GM19372 (cell line): ENCODE measurements around the gene ZNF431.
A peak's percentile ranks its signal among the peaks of the same experiment; 100 is the strongest.
"Not testable (repeated sequence)": the region's sequence is repeated elsewhere in the genome, so short reads cannot be mapped to it uniquely, and the experiment has no call there.

Source experiments
- ATAC-seq: cut with Tn5 transposase; IDR thresholded peaks from one replicate; pipeline ENCODE4 v1.9.1; 2021; ENCODE audit warnings: mild to moderate bottlenecking, low read depth, moderate library complexity; ENCODE audit not compliant: unreplicated experiment

The ZNF431 gene

GRCh38 chr19:21141787-21142464, at the start of gene ZNF431:
ZNF431 (plus strand) TSS chr19:21142040; CDS start chr19:21142184, 144 bp downstream.
- peak; percentile 97 for ATAC-seq

GRCh38 chr19:21092109-21092508, 49.7 kb upstream of the ZNF431 start:
- no peak for ATAC-seq

DNA sequence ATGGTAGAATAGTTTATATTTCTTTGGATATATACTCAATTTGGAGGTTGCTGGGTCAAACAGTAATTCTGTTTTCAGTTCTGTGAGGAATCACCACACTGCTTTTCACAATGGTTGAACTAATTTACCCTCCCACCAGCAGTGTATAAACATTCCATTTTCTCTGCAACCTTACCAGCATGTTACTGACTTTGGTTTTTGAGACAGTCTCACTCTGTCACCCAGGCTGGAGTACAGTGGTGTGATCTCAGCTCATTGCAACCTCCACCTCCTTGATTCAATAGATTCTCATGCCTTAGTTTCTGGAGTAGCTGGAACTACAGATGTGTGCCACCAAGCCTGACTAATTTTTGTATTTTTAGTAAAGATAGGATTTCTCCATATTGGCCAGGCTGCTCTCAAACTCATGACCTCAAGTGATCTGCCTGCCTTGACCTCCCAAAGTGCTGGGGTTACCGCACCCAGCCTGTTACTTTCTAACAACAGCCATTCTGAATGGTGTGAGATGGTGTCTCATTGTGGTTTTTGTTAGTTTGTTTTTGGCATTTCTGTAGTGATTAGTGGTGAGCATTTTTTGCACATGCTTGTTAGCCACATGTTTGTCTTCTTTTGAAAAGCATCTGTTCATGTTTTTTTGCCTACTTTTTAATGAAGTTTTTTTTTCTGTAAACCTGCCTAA, 47.4 kb upstream of the ZNF431 start:
- ATAC-seq, result no peak

DNA sequence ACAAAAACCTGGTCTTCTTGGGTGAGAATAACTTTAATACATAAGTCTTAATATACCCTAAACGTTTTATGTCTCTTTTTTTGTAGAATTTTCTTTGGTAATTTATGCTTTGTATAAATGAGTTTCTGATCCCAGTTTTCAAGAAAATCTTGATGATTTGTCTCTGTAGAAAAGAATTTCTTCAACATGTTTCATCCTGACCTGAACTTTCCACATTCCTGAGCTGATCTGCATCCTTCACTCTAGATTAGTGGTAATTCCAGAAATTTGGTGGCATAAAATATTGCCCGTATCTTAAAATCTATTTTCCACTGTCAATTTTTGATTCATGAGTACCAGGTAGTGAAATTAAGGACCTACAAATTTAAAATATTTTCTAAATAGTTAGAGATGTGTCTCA, 43.5 kb upstream of the ZNF431 start:
- no peak for ATAC-seq

GRCh38 chr19:21101521-21102242, 40.2 kb upstream of the ZNF431 start:
- no peak for ATAC-seq

GRCh38 chr19:21109116-21109515, 32.7 kb upstream of the ZNF431 start:
- no peak for ATAC-seq

- ATAC-seq, result no peak
These were observed 31.7 kb upstream of the ZNF431 start for GRCh38 chr19:21110183-21110582.

- ATAC-seq, result no peak
These were observed 26.4 kb upstream of the ZNF431 start for GRCh38 chr19:21115430-21115829.

DNA sequence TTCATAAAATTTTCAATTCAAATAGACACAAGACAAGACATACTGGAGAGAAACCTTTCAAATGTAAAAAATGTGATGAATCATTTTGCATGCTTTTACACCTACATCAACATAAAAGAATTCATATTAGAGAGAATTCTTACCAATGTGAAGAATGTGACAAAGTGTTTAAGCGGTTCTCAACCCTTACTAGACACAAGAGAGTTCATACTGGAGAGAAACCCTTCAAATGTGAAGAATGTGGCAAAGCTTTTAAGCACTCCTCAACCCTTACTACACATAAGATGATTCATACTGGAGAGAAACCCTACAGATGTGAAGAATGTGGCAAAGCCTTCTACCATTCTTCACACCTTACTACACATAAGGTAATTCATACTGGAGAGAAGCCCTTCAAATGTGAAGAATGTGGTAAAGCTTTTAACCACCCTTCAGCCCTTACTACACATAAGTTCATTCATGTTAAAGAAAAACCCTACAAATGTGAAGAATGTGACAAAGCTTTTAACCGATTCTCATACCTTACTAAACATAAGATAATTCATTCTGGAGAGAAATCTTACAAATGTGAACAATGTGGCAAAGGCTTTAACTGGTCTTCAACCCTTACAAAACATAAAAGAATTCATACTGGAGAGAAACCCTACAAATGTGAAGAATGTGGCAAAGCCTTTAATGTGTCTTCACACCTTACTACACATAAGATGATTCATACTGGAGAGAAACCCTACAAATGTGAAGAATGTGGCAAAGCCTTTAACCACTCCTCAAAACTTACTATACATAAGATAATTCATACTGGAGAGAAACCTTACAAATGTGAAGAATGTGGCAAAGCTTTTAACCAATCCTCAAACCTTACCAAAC, 24.6 kb upstream of the ZNF431 start:
- ATAC-seq, result no peak

DNA sequence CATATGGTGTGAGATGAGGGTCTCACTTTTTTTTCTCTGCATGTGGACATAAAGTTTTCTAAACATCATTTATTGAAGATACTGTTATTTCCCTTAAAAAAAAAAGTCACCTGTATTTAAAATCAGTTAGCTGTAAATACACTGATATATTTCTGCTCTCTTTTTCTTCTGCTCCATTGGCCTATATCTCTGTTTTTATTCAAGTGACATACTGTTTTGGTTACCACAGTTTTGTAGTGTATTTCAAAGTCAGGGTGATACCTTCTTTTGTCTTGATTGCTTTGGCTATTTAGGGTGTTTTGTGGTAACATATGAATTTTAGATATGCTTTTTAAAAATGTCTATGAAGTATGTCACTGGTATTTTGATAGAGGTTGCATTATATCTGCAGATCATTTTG, 15.8 kb upstream of the ZNF431 start:
- ATAC-seq, result no peak

DNA sequence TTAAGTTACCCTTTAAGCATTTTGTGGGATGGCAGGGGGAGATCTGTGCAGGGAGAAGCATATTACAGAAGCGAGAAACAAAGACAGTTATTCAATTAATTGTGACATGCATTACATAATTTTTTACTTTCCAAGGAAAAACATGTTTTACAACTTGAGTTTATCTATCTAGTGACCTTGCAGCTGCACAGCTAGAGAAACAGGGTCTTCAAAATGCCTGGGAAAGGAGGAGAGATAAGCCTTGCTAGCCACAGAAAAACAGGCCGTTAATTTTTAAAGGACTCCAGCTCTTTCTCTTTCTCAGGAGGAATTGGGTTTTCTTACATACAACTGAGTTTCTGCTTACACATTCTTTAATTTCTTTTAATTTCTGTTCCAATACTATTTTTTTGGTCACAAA, 14.8 kb upstream of the ZNF431 start:
- ATAC-seq, result no peak

GRCh38 chr19:21127898-21128297, 13.9 kb upstream of the ZNF431 start:
- ATAC-seq, result no peak

- ATAC-seq, result no peak
These were observed 12.7 kb upstream of the ZNF431 start for GRCh38 chr19:21128901-21129698.

DNA sequence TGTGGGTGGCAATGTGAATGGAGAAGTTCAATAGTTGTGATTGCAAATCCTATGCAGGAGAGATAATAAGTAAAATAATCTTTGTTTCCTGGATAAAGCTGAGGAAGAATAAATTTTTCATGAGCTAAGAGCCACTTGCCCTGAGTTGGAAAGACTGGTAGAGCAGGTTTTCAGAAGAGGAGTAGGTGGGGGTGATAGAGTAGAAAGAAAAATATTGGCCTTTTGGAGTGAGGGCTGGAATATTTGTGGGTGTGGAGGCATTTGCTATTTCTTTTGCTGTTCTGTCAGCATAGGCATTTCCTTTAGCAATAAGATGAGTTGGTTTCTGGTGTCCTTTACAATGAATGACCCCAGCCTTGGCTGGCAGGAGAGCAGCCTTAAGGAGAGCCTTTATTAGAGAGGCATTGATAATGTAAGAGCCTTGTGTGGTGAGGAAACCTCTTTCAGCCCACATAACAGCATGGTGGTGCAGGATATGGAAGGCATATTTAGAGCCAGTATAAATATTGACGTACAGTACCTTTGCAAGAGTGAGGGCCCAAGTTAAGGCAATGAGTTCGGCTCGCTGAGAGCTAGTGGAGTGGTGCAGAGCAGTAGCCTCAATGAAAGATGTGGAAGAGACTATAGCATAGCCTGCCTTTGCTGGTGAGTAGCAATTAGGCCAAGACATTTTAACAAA, 11.6 kb upstream of the ZNF431 start:
- ATAC-seq, result no peak

GRCh38 chr19:21133633-21134032, 8.2 kb upstream of the ZNF431 start:
- ATAC-seq, result no peak

- no peak for ATAC-seq
These were observed 6.9 kb upstream of the ZNF431 start for GRCh38 chr19:21134934-21135366.

- ATAC-seq, result no peak
These were observed 6.4 kb upstream of the ZNF431 start for GRCh38 chr19:21135433-21135832.

GRCh38 chr19:21138130-21138529, 3.7 kb upstream of the ZNF431 start:
- ATAC-seq, result no peak

DNA sequence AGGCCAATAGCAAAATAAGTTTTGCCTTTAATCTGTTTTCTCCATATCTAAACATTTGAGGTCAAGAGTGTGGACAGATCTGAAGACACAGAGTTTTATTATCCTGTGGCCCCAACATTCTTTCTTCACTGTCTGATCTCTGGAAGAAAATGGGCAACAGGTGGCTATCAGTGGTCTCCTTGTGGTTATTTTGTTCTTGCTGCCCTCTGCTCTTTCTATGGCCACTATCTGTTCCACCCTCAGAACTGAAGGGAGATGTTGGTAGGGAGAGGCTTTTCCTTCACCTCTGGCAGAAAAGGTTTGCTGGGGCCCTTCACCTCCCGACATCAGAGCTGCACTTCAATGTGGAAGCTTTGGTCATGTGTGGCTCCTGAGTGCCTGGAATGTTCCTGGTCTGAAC, 834 bp upstream of the ZNF431 start:
- ATAC-seq, result not testable (repeated sequence)
